Measurements from ENCODE around the gene CENPH.
"Not testable (repeated sequence)": the region's sequence is repeated elsewhere in the genome, so short reads cannot be mapped to it uniquely, and the experiment has no call there.

Gene CENPH

DNA sequence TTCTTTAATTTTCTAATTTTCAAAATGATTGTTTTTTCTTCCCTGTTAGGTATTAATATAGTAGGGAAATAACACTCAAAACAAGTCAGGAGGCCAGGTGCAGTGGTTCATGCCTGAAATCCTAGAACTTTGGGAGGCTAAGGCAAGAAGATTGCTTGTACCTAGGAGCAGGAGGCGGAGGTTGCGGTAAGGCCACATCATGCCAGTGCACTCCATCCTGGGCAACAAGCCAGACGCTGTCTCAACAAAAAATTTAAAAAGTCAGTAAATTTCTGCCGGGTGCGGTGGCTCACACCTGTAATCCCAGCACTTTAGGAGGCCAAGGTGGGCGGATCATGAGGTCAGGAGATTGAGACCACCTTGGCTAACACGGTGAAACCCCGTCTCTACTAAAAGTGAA is 35.1 kb downstream of the CENPH start:
- Mint-ChIP-seq H3K27me3 (ENCODE audit: low read depth) (no peaks in the 10 kb centered on the region), H3K4me1 (no peaks in the 10 kb centered on the region), H3K27ac (no peak overlapping the region), H3K36me3 (ENCODE audit: low read depth) (peaks cover 34% of the 10 kb centered on the region), H3K4me3 (no peak overlapping the region), H3K9me3 (no peaks in the 10 kb centered on the region)
- TF ChIP-seq, protein P1, sequence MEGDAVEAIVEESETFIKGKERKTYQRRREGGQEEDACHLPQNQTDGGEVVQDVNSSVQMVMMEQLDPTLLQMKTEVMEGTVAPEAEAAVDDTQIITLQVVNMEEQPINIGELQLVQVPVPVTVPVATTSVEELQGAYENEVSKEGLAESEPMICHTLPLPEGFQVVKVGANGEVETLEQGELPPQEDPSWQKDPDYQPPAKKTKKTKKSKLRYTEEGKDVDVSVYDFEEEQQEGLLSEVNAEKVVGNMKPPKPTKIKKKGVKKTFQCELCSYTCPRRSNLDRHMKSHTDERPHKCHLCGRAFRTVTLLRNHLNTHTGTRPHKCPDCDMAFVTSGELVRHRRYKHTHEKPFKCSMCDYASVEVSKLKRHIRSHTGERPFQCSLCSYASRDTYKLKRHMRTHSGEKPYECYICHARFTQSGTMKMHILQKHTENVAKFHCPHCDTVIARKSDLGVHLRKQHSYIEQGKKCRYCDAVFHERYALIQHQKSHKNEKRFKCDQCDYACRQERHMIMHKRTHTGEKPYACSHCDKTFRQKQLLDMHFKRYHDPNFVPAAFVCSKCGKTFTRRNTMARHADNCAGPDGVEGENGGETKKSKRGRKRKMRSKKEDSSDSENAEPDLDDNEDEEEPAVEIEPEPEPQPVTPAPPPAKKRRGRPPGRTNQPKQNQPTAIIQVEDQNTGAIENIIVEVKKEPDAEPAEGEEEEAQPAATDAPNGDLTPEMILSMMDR (IDR thresholded peaks at IDR 0.05; ENCODE audit: unreplicated experiment in 3 of 3) = no peak

DNA sequence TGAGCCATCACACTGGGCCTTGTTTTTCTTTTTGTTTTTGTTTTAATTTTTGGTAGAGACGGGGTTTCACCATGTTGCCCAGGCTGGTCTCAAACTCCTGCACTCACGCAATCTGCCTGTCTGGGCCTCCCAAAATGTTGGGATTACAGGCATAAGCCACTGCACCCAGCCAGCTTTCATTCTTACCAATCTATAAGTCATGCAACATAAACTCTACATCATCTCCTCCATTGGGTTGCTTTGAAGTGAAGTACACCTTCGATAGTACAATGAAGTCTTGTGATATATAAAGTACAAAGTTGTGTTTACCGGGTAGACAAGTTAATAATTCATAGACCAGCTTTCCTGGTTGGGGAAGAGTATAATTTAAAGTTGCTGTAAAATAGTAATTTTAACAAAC is 36.5 kb downstream of the CENPH start:
- no peak overlapping the region for H3K4me3 Mint-ChIP-seq

DNA sequence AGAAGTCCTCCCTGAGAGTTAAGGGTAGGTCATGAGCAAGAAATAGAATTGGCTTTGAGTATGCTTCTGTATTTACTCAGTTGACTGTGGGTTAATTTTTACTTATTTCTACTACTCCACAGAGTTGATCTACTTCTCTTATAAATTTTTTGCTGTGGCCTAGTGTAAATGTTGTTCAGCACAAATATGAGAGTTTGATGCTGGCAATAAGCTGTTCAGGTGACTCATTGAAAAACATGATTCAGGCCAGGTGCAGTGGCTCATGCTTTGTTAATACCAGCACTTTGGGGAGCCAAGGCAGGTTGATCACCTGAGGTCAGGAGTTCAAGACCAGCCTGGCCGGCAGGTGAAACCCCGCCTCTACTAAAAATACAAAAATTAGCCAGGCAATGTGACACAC is 40.8 kb downstream of the CENPH start:
- Mint-ChIP-seq H3K27ac (peak overlapping the region in 2 of 3 experiments; percentile 22 to 79), H3K4me1 (peaks cover 12% of the 10 kb centered on the region), H3K36me3 (ENCODE audit: low read depth) (peaks cover 18% of the 10 kb centered on the region), H3K27me3 (ENCODE audit: low read depth) (no peaks in the 10 kb centered on the region), H3K9me3 (no peaks in the 10 kb centered on the region), H3K4me3 (no peak overlapping the region)
- TF ChIP-seq, protein P1 (IDR thresholded peaks at IDR 0.05; ENCODE audit: unreplicated experiment in 3 of 3) = no peak

More for the DNA sequence above, 36.5 kb downstream of the CENPH start:
- no peaks in the 10 kb centered on the region for H3K9me3 Mint-ChIP-seq
- H3K36me3 Mint-ChIP-seq (ENCODE audit: low read depth) = peaks cover 30% of the 10 kb centered on the region
- H3K27me3 Mint-ChIP-seq (ENCODE audit: low read depth) = no peaks in the 10 kb centered on the region
- no peaks in the 10 kb centered on the region for H3K4me1 Mint-ChIP-seq
- peak overlapping the region in 1 of 3 experiments; percentile 31 for H3K27ac Mint-ChIP-seq
- TF ChIP-seq, protein P1 (IDR thresholded peaks at IDR 0.05; ENCODE audit: unreplicated experiment in 3 of 3) = no peak

DNA sequence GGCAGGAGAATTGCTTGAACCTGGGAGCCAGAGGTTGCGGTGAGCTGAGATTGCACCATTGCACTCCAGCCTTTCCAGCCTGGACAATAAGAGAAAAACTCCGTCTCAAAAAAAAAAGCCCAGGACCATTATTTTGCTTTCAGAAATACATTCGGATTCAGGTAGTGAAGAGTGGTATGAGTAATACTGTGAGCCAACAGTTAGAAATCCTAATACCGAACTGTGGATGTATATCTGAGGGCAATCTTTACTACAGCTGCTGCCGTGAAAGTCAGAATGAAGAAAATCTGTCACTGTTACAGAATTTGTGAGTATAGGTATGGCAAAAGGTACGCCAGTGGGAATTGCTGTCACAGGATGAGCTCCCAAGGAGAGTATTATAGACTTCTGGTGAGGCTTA is 41.9 kb downstream of the CENPH start:
- TF ChIP-seq, protein P1 (IDR thresholded peaks at IDR 0.05; ENCODE audit: unreplicated experiment in 3 of 3) = no peak
- Mint-ChIP-seq H3K36me3 (ENCODE audit: low read depth) (peaks cover 12% of the 10 kb centered on the region), H3K27ac (no peak overlapping the region), H3K9me3 (no peaks in the 10 kb centered on the region), H3K4me1 (peaks cover 18% of the 10 kb centered on the region), H3K27me3 (ENCODE audit: low read depth) (no peaks in the 10 kb centered on the region), H3K4me3 (peak overlapping the region in 1 of 3 experiments; percentile 29)

DNA sequence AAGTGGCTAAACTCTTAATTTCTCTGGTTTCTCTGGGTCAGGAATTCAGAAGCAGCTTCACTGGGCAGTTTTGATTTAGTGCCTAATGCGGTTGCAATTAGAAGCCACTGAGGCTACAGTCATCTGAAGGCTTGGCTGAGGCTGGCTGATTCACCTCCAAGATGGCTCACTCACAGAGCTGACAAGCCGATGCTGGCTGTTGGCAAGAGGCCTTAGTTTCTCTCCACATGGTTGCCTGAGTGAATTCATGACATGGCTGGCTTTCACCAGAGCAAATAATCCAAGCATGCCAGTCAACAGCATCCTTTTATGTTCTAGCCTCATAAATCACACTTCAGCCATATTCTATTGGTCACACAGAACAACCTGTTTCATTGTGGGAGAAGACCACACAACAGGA is 42.5 kb downstream of the CENPH start:
- Mint-ChIP-seq H3K36me3 (ENCODE audit: low read depth) (peaks cover 13% of the 10 kb centered on the region), H3K4me3 (peak overlapping the region; percentile 35 to 71 (median 71)), H3K4me1 (peaks cover 19% of the 10 kb centered on the region), H3K9me3 (no peaks in the 10 kb centered on the region), H3K27ac (no peak overlapping the region), H3K27me3 (ENCODE audit: low read depth) (no peaks in the 10 kb centered on the region)
- TF ChIP-seq, protein P1 (IDR thresholded peaks at IDR 0.05; ENCODE audit: unreplicated experiment in 3 of 3) = no peak

DNA sequence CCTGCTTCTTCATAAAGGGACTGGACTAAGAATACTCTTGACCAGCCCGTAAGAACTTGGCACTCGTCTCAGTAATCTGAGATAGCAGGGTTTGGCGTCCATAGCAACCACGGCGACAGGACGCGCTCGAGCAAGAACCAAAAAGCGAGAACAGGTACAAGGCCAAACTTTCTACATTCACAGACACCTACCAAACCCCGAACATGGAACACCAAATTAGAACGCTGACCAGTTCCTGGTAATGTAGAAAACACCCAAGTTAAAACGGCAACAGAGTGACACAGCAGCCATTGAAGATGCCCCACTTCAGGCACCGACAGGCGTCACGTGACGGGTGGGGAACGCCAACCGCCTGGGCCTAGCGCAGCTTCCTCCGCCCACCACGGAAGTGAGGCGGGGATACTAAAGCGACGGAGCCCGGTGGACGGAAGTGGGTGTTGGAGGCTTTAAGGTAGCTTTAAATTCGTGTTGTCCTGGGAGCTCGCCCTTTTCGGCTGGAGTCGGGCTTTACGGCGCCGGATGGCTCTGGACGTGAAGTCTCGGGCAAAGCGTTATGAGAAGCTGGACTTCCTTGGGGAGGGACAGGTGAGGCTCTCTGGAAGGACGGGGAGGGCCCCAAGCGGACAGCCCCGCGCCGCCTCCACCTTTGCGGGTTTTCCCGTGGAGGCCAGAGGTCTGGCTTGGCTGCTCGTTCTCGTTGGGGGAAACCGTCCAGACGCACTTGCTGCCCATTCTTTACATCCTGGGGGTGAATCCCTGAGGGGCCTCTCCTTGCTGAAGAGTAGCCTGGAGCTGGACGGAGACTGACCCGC is 45.3 kb downstream of the CENPH start, which contains the start of gene CDK7:
CDK7 (plus strand) TSS at position 430 of the 812 bp plus-strand sequence; CDS start at position 520, 90 bp downstream.
- Mint-ChIP-seq H3K27me3 (ENCODE audit: low read depth) (no peaks in the 10 kb centered on the region), H3K4me1 (peaks cover 31% of the 10 kb centered on the region), H3K36me3 (ENCODE audit: low read depth) (peaks cover 27% of the 10 kb centered on the region), H3K4me3 (peak within 1 kb of the TSS; percentile 95 to 99 (median 98)), H3K9me3 (no peaks in the 10 kb centered on the region), H3K27ac (peak within 1 kb of the TSS; percentile 40 to 93 (median 69))
- TF ChIP-seq, protein P1 (IDR thresholded peaks at IDR 0.05; ENCODE audit: unreplicated experiment in 3 of 3) = no peak

DNA sequence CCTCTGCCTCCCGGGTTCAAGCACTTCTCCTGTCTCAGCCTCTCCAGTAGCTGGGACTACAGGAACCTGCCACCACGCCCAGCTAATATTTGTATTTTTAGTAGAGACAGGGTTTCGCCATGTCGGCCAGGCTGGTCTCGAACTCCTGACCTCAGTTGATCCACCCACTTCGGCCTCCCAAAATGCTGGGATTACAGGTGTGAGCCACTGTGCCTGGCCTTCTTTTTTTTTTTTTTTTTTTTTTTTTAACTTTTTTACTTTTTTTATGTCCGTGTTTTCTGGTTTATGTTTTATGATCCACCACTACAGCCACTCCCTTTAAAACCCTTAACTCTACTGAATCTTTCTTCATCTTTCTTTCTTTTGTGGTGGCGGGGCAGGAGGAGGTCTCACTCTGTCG is 47.4 kb downstream of the CENPH start:
- peaks cover 39% of the 10 kb centered on the region for H3K36me3 Mint-ChIP-seq (ENCODE audit: low read depth)
- peak overlapping the region in 2 of 3 experiments; percentile 14 to 58 for H3K27ac Mint-ChIP-seq
- peaks cover 31% of the 10 kb centered on the region for H3K4me1 Mint-ChIP-seq
- not testable (repeated sequence) for H3K9me3 Mint-ChIP-seq; H3K27me3 Mint-ChIP-seq (ENCODE audit: low read depth)
- H3K4me3 Mint-ChIP-seq = peak overlapping the region; percentile 77 to 87 (median 80)
